ENCODE results near the gene MAP7. TPM values are rescaled to one million over a fixed set of nuclear protein-coding genes. Genes with fewer than 3 reads are reported as not detected.

Gene MAP7
- total and polyA plus RNA-seq, 2 of the 13 experiments (the other 11 are each of a cell fraction or from before 2014, with no cell fraction given) = 0.04 TPM; not detected in 1

DNA sequence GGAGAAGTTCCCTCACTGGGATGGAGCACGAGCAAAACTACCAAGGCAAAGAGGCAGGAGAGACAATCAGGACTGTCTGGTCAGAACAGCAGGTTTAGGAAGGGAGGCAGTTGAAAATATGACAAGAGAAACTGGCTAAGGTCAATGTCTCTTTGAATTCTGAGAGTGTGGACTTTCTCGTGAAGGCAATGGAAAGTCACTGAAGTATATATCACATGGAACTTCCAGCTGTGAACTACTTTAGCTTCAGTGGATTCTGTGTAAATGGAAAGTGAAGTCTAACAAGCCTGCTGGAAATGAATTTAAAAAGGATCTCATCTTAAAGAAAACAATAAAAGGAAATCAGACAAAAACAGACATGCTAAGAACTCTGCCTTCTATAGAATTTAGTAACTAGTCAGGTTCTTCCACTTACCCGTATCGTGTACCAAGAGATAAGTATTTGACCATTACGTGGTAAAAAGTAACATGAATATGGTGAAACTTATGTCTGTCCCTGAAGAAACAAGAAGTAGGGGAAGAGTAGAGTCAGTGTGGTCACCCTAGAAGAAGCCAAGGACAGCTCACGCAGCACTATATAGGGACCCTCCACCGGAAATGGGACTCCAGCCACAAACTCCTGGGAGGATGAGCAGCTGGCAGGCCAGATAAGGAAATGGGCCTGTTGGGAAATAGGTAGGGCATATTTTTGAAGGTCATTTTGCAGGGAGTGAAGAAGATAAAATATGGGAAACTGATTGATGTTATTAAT, 123.4 kb downstream of the MAP7 start:
- no peak overlapping the region for H3K9ac ChIP-seq (ENCODE audit: insufficient read depth, low read depth, low read length)
- BruUV-seq (replicated peaks) = no TSS peak
- H3K4me1 ChIP-seq (ENCODE audit: insufficient read depth, low read length) = no peaks in the 10 kb centered on the region
- TF ChIP-seq EZH2 (conservative IDR thresholded peaks at IDR 0.05; ENCODE audit: low read depth, low read length) (no peak), MYC (CRISPR knock-in tag; IDR thresholded peaks at IDR 0.05; ENCODE audit: borderline replicate concordance) (no peak), CBX5 (CRISPR knock-in tag; IDR thresholded peaks at IDR 0.05; ENCODE audit: borderline replicate concordance) (no peak), NFKBIZ (CRISPR knock-in tag; IDR thresholded peaks at IDR 0.05) (no peak), ZMAT3 (CRISPR knock-in tag; conservative IDR thresholded peaks at IDR 0.05) (no peak), HMGXB4 (CRISPR knock-in tag; IDR thresholded peaks at IDR 0.05; ENCODE audit: borderline replicate concordance in 1 of 2, low read depth in 1 of 2) (no peak), SMARCC2 (IDR thresholded peaks at IDR 0.05) (no peak), ZNF225 (CRISPR knock-in tag; IDR thresholded peaks at IDR 0.05) (no peak), FOXC1 (CRISPR knock-in tag; IDR thresholded peaks at IDR 0.05; ENCODE audit: borderline replicate concordance) (no peak), KLF6 (CRISPR knock-in tag; IDR thresholded peaks at IDR 0.05) (no peak), MTA3 (CRISPR knock-in tag; IDR thresholded peaks at IDR 0.05) (no peak)
- TF ChIP-seq, protein P1, sequence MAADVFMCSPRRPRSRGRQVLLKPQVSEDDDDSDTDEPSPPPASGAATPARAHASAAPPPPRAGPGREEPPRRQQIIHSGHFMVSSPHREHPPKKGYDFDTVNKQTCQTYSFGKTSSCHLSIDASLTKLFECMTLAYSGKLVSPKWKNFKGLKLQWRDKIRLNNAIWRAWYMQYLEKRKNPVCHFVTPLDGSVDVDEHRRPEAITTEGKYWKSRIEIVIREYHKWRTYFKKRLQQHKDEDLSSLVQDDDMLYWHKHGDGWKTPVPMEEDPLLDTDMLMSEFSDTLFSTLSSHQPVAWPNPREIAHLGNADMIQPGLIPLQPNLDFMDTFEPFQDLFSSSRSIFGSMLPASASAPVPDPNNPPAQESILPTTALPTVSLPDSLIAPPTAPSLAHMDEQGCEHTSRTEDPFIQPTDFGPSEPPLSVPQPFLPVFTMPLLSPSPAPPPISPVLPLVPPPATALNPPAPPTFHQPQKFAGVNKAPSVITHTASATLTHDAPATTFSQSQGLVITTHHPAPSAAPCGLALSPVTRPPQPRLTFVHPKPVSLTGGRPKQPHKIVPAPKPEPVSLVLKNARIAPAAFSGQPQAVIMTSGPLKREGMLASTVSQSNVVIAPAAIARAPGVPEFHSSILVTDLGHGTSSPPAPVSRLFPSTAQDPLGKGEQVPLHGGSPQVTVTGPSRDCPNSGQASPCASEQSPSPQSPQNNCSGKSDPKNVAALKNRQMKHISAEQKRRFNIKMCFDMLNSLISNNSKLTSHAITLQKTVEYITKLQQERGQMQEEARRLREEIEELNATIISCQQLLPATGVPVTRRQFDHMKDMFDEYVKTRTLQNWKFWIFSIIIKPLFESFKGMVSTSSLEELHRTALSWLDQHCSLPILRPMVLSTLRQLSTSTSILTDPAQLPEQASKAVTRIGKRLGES (CRISPR knock-in tag; IDR thresholded peaks at IDR 0.05; ENCODE audit: borderline replicate concordance) = no peak
- H2AFZ ChIP-seq (ENCODE audit: low read length) = no peak overlapping the region
- no peaks in the 10 kb centered on the region for H4K20me1 ChIP-seq (ENCODE audit: insufficient read depth, low read length)
- 10% methylated on average over 7 of the region's 7 CpGs for WGBS (ENCODE audit: low lambda C conversion rate)
- no peaks in the 10 kb centered on the region for H3K36me3 ChIP-seq (replicated peaks in 1 of 2; ENCODE audit: control insufficient read depth in 1 of 2, insufficient read depth in 2 of 2, low read length in 2 of 2)
- FAIRE-seq = no peak
- no peak for ATAC-seq
- ChIA-PET POLR2A (no interaction called here), CTCF (ENCODE audit: low intra/inter-chr PET ratio, low total read pairs) (no interaction called here)
- H3K9me3 ChIP-seq (ENCODE audit: low read length) = no peaks in the 10 kb centered on the region
- in situ Hi-C loops (cut with HindIII; ENCODE audit: extremely low pct_ligation_motif_present, low pct_unique_long_range_greater_than_20kb) = no loop called here
- H3K4me2 ChIP-seq (ENCODE audit: low read depth, low read length) = no peak overlapping the region
- H3K27ac ChIP-seq (ENCODE audit: extremely low read length, insufficient read depth, low read length) = no peak overlapping the region
- H3K27me3 ChIP-seq (ENCODE audit: control insufficient read depth in 1 of 2, insufficient read depth in 2 of 2, low read length in 2 of 2) = no peaks in the 10 kb centered on the region
- no peak overlapping the region for H3K4me3 ChIP-seq (replicated peaks in 1 of 3; ENCODE audit: insufficient read depth in 1 of 3, low read depth in 2 of 3, low read length in 3 of 3)
- intact Hi-C loops (cut with micrococcal nuclease; ENCODE audit: unreplicated experiment) = no loop called here
- DNase-seq (ENCODE audit: low spot score) = no peak
- H3K79me2 ChIP-seq (ENCODE audit: insufficient read depth, low read length) = no peaks in the 10 kb centered on the region

All from HepG2 (cell line).